GM12878 (cell line): Measurements from ENCODE around the gene SGCD. TPM values are rescaled to one million over a fixed set of nuclear protein-coding genes. Genes with fewer than 3 reads are reported as not detected.

Experiments
- ATAC-seq: fragments of 200-7000 bp; cut with Tn5 transposase; 3 replicates; pipeline ENCODE4 v1.9.1; 2020; ENCODE audit warnings: mild to moderate bottlenecking, moderate library complexity
- BruUV-seq: library from RNA; stranded (reverse); fragments of 400-500 nt; replicated peaks from 2 replicates; lab custom pipeline; 2021; lab: Mats Ljungman, UMichigan
- CTCF ChIA-PET: fragments of 300-600 bp; sonication (Branson Sonifier 250); formaldehyde crosslinking; extraction: SDS; loops from one replicate; lab custom pipeline; 2021; ENCODE audit warnings: inconsistent platforms; lab: Yijun Ruan, JAX
- POLR2A ChIA-PET: fragments of 350-600 bp; formaldehyde crosslinking; extraction: SDS; loops from one replicate; lab custom pipeline; 2021; ENCODE audit warnings: inconsistent platforms; lab: Charles Lee
- RAD21 ChIA-PET: fragments of 300-600 bp; sonication (Branson Sonifier 250); formaldehyde crosslinking; loops from one replicate; lab custom pipeline; 2023; ENCODE audit warnings: antibody characterized with exemption; ENCODE audit not compliant: unreplicated experiment; lab: Charles Lee
- SMC1A ChIA-PET: fragments of 300-600 bp; sonication (Branson Sonifier 250); formaldehyde crosslinking; loops from one replicate; lab custom pipeline; 2023; ENCODE audit not compliant: unreplicated experiment, uncharacterized antibody; lab: Charles Lee
- DNase-seq: peaks from one replicate; pipeline ENCODE4 v3.0.0-alpha.2; 2011; ENCODE audit warnings: low read depth, low spot score
- FAIRE-seq: peaks from 3 replicates; lab custom pipeline; 2011; peaks lifted over from hg19 to GRCh38; lab: Jason Lieb, UNC
- H2AFZ ChIP-seq: 2 replicates; pipeline ENCODE4 v1.6.0; 2011; ENCODE audit warnings: low read depth, low read length, control low read depth; ENCODE audit not compliant: control insufficient read depth
- H3K27ac ChIP-seq: 2 replicates; pipeline ENCODE4 v1.5.1; 2011; ENCODE audit warnings: control low read depth; ENCODE audit not compliant: control insufficient read depth, insufficient read depth
- H3K27me3 ChIP-seq, 2 experiments: replicated peaks in 1 of 2; 2 replicates each; pipeline versions ENCODE4 v1.6.0 to v1.6.1; 2011; ENCODE audit warnings: low read length in 1 of 2; ENCODE audit not compliant: control insufficient read depth in 2 of 2, insufficient read depth in 2 of 2
- H3K36me3 ChIP-seq, 2 experiments: 2 replicates each; pipeline ENCODE4 v1.5.1; 2011; ENCODE audit warnings: low read length in 1 of 2; ENCODE audit not compliant: control insufficient read depth in 2 of 2, insufficient read depth in 2 of 2
- H3K4me1 ChIP-seq: 2 replicates; pipeline ENCODE4 v1.6.1; 2011; ENCODE audit warnings: mild to moderate bottlenecking, low read length, moderate library complexity, mixed read lengths; ENCODE audit not compliant: control insufficient read depth, insufficient read depth
- H3K4me2 ChIP-seq: 2 replicates; pipeline ENCODE4 v1.6.0; 2011; ENCODE audit warnings: control low read depth; ENCODE audit not compliant: control insufficient read depth, insufficient read depth
- H3K4me3 ChIP-seq: fragments of 200-600 bp; sonication (generic); 2 replicates; pipeline ENCODE4 v1.5.1; 2016
- H3K79me2 ChIP-seq: 2 replicates; pipeline ENCODE4 v1.6.0; 2011; ENCODE audit warnings: low read length; ENCODE audit not compliant: control insufficient read depth, insufficient read depth
- H3K9ac ChIP-seq: 2 replicates; pipeline ENCODE4 v1.8.0; 2011; ENCODE audit warnings: low read length, control low read depth, mixed read lengths; ENCODE audit not compliant: control insufficient read depth, insufficient read depth
- H3K9me3 ChIP-seq: replicated peaks from 3 replicates; pipeline ENCODE4 v1.5.1; 2011; ENCODE audit warnings: mild to moderate bottlenecking, low read length; ENCODE audit not compliant: control insufficient read depth, insufficient read depth
- H4K20me1 ChIP-seq: 2 replicates; pipeline ENCODE4 v1.6.0; 2011; ENCODE audit not compliant: control insufficient read depth, insufficient read depth
- FOXM1 ChIP-seq: IDR thresholded peaks from 2 replicates; pipeline ENCODE4 v1.6.1; 2012; ENCODE audit warnings: low read depth, mild to moderate bottlenecking, inconsistent platforms, low read length, moderate library complexity
- KDM1A ChIP-seq: fragments of 200-600 bp; sonication (generic); IDR thresholded peaks from 2 replicates; pipeline ENCODE4 v1.6.1; 2016; ENCODE audit warnings: borderline replicate concordance
- RAD21 ChIP-seq: IDR thresholded peaks from 2 replicates; pipeline ENCODE4 v1.6.1; 2011; ENCODE audit warnings: mild to moderate bottlenecking, low read depth, low read length, moderate library complexity; ENCODE audit not compliant: insufficient read depth
- TCF12 ChIP-seq: IDR thresholded peaks from 2 replicates; pipeline ENCODE4 v1.6.1; 2011; ENCODE audit warnings: low read depth, mild to moderate bottlenecking, low read length
- USF1 ChIP-seq: IDR thresholded peaks from 2 replicates; pipeline ENCODE4 v1.6.1; 2011; ENCODE audit warnings: borderline replicate concordance, low read depth, mild to moderate bottlenecking, moderate library complexity, mixed read lengths, low read length; ENCODE audit not compliant: insufficient read depth; ENCODE audit errors: extremely low read length
- WGBS: methylation state at CpG from one replicate; pipeline ENCODE4 v1.1.6; 2016; ENCODE audit warnings: low lambda C conversion rate; ENCODE audit not compliant: insufficient replicate concordance, insufficient coverage; ENCODE audit errors: missing lambda C conversion rate; 5-methylcytosine and 5-hydroxymethylcytosine counted together
- in situ Hi-C: fragments of 300-500 bp; cut with MboI; formaldehyde crosslinking; loops from 9 replicates; pipeline ENCODE4 v1.14.3; 2018; ENCODE audit warnings: mixed read lengths
- intact Hi-C: fragments of 100-400 bp; cut with micrococcal nuclease; formaldehyde crosslinking; loops from one replicate; pipeline ENCODE4 v1.14.2; 2022; ENCODE audit not compliant: unreplicated experiment
- polyA plus RNA-seq, 11 experiments: library from polyadenylated mRNA; depleted of rRNA in 4 of 11; unstranded in 6 of 11; stranded (reverse) in 5 of 11; fragments of >200 nt; fragmentation: Nextera tagmentation in 4 of 11; fragmentation: Illumina TruSeq in 1 of 11; extraction: Ambion mirVana in 4 of 11; extraction: Trizol in 1 of 11; gene quantifications; 1 replicate in 1 of 11; 2 replicates in 10 of 11; pipeline versions ENCODE4 v1.2.1 to v1.2.3, GENCODE V29; 2011 to 2016; ENCODE audit warnings: inconsistent platforms in 2 of 11, missing spikeins in 2 of 11, low read depth in 1 of 11
- total RNA-seq, 4 experiments: library from RNA; depleted of rRNA in 3 of 4; stranded (reverse); fragments of >200 nt in 3 of 4; fragmentation: Illumina TruSeq in 1 of 4; extraction: Trizol in 1 of 4; gene quantifications; 2 replicates each; pipeline versions ENCODE4 v1.2.1 to v1.2.3, GENCODE V29; 2013 to 2021
- TF ChIP-seq, protein P1 (sequence below), 3 experiments: IDR thresholded peaks in 2 of 3; conservative IDR thresholded peaks in 1 of 3; 2 replicates each; pipeline ENCODE4 v1.5.1; 2011; ENCODE audit warnings: low read depth in 3 of 3, low read length in 3 of 3, mild to moderate bottlenecking in 3 of 3, control low read depth in 2 of 3, moderate library complexity in 2 of 3, inconsistent platforms in 1 of 3, mixed read lengths in 1 of 3; ENCODE audit not compliant: control insufficient read depth in 2 of 3, insufficient read depth in 1 of 3; ENCODE audit errors: extremely low read depth in 1 of 3
- TF ChIP-seq, protein P2 (sequence below): fragments of 450-650 bp; IDR thresholded peaks from 2 replicates; pipeline ENCODE4 v1.6.1; 2017; ENCODE audit warnings: mild to moderate bottlenecking, moderate library complexity

The SGCD gene
- total and polyA plus RNA-seq, 10 of the 15 experiments (the other 5 are each of a cell fraction or from before 2014, with no cell fraction given), result 0.06 TPM; not detected in 9

DNA sequence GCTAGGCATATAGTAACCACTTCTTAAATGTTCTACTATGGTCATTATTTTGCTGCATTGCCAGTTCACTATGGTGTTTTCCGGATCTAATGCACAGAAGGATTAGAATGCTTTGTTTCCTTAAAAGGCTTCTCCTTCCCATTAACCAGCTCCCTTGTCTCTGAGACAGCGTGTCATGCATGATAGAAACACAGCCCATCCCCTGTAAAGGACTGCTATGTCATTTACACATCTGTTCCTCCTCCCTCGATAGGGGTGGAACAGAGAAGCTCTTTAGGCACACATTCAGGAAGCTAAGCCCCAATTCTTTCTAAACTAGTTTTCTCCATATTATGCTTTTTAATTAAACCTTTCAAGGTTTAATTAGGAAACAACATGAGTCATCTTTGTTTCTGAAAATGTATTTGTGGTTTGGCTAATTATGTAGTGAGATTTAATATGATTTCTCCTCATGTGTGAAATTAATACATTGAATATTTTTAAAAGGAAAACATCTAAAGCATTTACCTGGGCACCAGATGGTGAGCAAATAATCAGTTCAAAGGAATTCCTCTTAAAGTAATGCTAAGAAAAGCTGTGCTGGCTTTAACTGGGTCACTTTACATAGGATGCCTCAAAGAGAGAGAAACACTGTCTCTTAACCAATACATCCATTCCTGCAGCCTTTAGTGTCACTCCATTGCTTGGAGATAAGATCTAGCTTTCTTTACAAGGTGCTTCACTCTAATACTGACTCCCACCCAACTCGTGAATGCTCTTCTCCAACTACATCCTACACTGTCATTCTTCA, 389.8 kb downstream of the SGCD start (continued):
- TF ChIP-seq TCF12 (no peak), RAD21 (no peak), KDM1A (no peak)

GRCh38 chr5:156718985-156719384, 392.0 kb downstream of the SGCD start:
- WGBS, result 12% methylated on average over 1 of the region's 1 CpG
- FAIRE-seq (no peak), ATAC-seq (no peak), DNase-seq (no peak)
- ChIA-PET SMC1A (interaction anchor here (1.1 kb wide), 1 partner anchor 97 kb away, joined by 3 read pairs; no protein-coding TSS in a partner anchor), POLR2A (no interaction called here), CTCF (no interaction called here), RAD21 (no interaction called here)
- H3K9me3 ChIP-seq, result no peaks in the 10 kb centered on the region
- no peak overlapping the region for H3K27ac ChIP-seq
- TF ChIP-seq USF1 (no peak), FOXM1 (no peak), RAD21 (0 out of 2 replicates have a peak, but pooled peaks have one; percentile 9)
- TF ChIP-seq, protein P1, sequence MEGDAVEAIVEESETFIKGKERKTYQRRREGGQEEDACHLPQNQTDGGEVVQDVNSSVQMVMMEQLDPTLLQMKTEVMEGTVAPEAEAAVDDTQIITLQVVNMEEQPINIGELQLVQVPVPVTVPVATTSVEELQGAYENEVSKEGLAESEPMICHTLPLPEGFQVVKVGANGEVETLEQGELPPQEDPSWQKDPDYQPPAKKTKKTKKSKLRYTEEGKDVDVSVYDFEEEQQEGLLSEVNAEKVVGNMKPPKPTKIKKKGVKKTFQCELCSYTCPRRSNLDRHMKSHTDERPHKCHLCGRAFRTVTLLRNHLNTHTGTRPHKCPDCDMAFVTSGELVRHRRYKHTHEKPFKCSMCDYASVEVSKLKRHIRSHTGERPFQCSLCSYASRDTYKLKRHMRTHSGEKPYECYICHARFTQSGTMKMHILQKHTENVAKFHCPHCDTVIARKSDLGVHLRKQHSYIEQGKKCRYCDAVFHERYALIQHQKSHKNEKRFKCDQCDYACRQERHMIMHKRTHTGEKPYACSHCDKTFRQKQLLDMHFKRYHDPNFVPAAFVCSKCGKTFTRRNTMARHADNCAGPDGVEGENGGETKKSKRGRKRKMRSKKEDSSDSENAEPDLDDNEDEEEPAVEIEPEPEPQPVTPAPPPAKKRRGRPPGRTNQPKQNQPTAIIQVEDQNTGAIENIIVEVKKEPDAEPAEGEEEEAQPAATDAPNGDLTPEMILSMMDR (IDR thresholded peaks at IDR 0.05 in 2 of 3, conservative IDR thresholded peaks at IDR 0.05 in 1 of 3; ENCODE audit: control insufficient read depth in 2 of 3, extremely low read depth in 1 of 3, insufficient read depth in 1 of 3, low read depth in 3 of 3, low read length in 3 of 3), result peak in 1 of 3 experiments; percentile 8; a peak in 1 of 6 replicates
- TF ChIP-seq, protein P2, sequence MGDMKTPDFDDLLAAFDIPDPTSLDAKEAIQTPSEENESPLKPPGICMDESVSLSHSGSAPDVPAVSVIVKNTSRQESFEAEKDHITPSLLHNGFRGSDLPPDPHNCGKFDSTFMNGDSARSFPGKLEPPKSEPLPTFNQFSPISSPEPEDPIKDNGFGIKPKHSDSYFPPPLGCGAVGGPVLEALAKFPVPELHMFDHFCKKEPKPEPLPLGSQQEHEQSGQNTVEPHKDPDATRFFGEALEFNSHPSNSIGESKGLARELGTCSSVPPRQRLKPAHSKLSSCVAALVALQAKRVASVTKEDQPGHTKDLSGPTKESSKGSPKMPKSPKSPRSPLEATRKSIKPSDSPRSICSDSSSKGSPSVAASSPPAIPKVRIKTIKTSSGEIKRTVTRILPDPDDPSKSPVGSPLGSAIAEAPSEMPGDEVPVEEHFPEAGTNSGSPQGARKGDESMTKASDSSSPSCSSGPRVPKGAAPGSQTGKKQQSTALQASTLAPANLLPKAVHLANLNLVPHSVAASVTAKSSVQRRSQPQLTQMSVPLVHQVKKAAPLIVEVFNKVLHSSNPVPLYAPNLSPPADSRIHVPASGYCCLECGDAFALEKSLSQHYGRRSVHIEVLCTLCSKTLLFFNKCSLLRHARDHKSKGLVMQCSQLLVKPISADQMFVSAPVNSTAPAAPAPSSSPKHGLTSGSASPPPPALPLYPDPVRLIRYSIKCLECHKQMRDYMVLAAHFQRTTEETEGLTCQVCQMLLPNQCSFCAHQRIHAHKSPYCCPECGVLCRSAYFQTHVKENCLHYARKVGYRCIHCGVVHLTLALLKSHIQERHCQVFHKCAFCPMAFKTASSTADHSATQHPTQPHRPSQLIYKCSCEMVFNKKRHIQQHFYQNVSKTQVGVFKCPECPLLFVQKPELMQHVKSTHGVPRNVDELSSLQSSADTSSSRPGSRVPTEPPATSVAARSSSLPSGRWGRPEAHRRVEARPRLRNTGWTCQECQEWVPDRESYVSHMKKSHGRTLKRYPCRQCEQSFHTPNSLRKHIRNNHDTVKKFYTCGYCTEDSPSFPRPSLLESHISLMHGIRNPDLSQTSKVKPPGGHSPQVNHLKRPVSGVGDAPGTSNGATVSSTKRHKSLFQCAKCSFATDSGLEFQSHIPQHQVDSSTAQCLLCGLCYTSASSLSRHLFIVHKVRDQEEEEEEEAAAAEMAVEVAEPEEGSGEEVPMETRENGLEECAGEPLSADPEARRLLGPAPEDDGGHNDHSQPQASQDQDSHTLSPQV, result no peak
- H3K4me2 ChIP-seq, result no peak overlapping the region
- no peaks in the 10 kb centered on the region; a peak in 1 of 4 replicates for H3K27me3 ChIP-seq
- no peak overlapping the region for H3K4me3 ChIP-seq
- no peak overlapping the region for H2AFZ ChIP-seq
- no peaks in the 10 kb centered on the region for H3K4me1 ChIP-seq
- no peak overlapping the region for H3K9ac ChIP-seq
- in situ Hi-C loops (no loop called here), intact Hi-C loops (loop anchor here (1.0 kb wide), 1 partner anchor 413 kb away; no protein-coding TSS in a partner anchor)
- H3K79me2 ChIP-seq, result no peaks in the 10 kb centered on the region
- BruUV-seq, result no TSS peak
- no peaks in the 10 kb centered on the region for H4K20me1 ChIP-seq
- H3K36me3 ChIP-seq, result no peaks in the 10 kb centered on the region
